HEK293 (cell line): ENCODE measurements around the gene NUP210.
A peak's percentile ranks its signal among the peaks of the same experiment; 100 is the strongest.

Source experiments
- CTCF ChIA-PET: fragments of 350-600 bp; formaldehyde crosslinking; extraction: SDS; loops from one replicate; lab custom pipeline; 2021; ENCODE audit warnings: antibody characterized with exemption; lab: Yijun Ruan, JAX
- POLR2A ChIA-PET: fragments of 300-600 bp; formaldehyde crosslinking; extraction: SDS; loops from one replicate; lab custom pipeline; 2020; ENCODE audit warnings: antibody characterized with exemption, inconsistent platforms; lab: Yijun Ruan, JAX
- H3K27ac ChIP-seq: fragments of 200-500 bp; sonication (Bioruptor generic); 2 replicates; pipeline ENCODE4 v1.5.1; 2014; ENCODE audit warnings: low read depth, low read length, control low read depth, inconsistent platforms; ENCODE audit errors: extremely low read depth
- H3K36me3 ChIP-seq, 2 experiments: fragments of 200-500 bp in 1 of 2; sonication (Bioruptor generic) in 1 of 2; 1 replicate in 1 of 2; 2 replicates in 1 of 2; pipeline ENCODE4 v1.5.1; 2014 to 2017; ENCODE audit warnings: inconsistent platforms in 2 of 2, low read length in 2 of 2; ENCODE audit not compliant: control insufficient read depth in 2 of 2, insufficient read depth in 1 of 2
- H3K4me1 ChIP-seq: fragments of 200-500 bp; sonication (Bioruptor generic); 2 replicates; pipeline ENCODE4 v1.5.1; 2014; ENCODE audit warnings: mild to moderate bottlenecking, low read length, inconsistent platforms; ENCODE audit not compliant: control insufficient read depth, insufficient read depth
- H3K4me3 ChIP-seq: 2 replicates; pipeline ENCODE4 v1.5.1; 2011; ENCODE audit warnings: low read depth, mild to moderate bottlenecking, control low read depth, low read length, moderate library complexity
- H3K9me3 ChIP-seq: fragments of 200-500 bp; sonication (Bioruptor generic); 2 replicates; pipeline ENCODE4 v1.5.1; 2014; ENCODE audit warnings: low read depth, low read length, inconsistent platforms; ENCODE audit not compliant: control insufficient read depth, insufficient read depth
- SCRT1 ChIP-seq: fragments of 450-650 bp; formaldehyde crosslinking; IDR thresholded peaks from 2 replicates; pipeline ENCODE4 v1.5.1; 2016; ENCODE audit warnings: missing biosample characterization, missing genetic modification characterization, borderline replicate concordance
- SCRT2 ChIP-seq: fragments of 450-650 bp; formaldehyde crosslinking; IDR thresholded peaks from 2 replicates; pipeline ENCODE4 v1.5.1; 2016; ENCODE audit warnings: missing biosample characterization, missing genetic modification characterization
- SP7 ChIP-seq: fragments of 450-650 bp; formaldehyde crosslinking; IDR thresholded peaks from 2 replicates; pipeline ENCODE4 v1.5.1; 2016; ENCODE audit warnings: missing biosample characterization, missing genetic modification characterization
- ZFP37 ChIP-seq: fragments of 450-650 bp; formaldehyde crosslinking; IDR thresholded peaks from 2 replicates; pipeline ENCODE4 v1.5.1; 2016; ENCODE audit warnings: missing biosample characterization, missing genetic modification characterization
- ZNF121 ChIP-seq: fragments of 450-650 bp; formaldehyde crosslinking; IDR thresholded peaks from 2 replicates; pipeline ENCODE4 v1.5.1; 2016; ENCODE audit warnings: missing biosample characterization, missing genetic modification characterization
- ZNF266 ChIP-seq: fragments of 450-650 bp; formaldehyde crosslinking; IDR thresholded peaks from 2 replicates; pipeline ENCODE4 v1.5.1; 2016; ENCODE audit warnings: missing biosample characterization, missing genetic modification characterization, low read depth
- ZNF366 ChIP-seq: fragments of 450-650 bp; formaldehyde crosslinking; conservative IDR thresholded peaks from 2 replicates; pipeline ENCODE4 v1.5.1; 2016; ENCODE audit warnings: missing biosample characterization, missing genetic modification characterization
- ZNF501 ChIP-seq: fragments of 450-650 bp; formaldehyde crosslinking; IDR thresholded peaks from 2 replicates; pipeline ENCODE4 v1.5.1; 2016; ENCODE audit warnings: missing biosample characterization, missing genetic modification characterization
- ZNF549 ChIP-seq: fragments of 450-650 bp; IDR thresholded peaks from 2 replicates; pipeline ENCODE4 v1.5.1; 2018; ENCODE audit warnings: missing biosample characterization, missing genetic modification characterization, mild to moderate bottlenecking, inconsistent platforms, moderate library complexity
- ZNF596 ChIP-seq: fragments of 450-650 bp; IDR thresholded peaks from 2 replicates; pipeline ENCODE4 v1.5.0; 2018; ENCODE audit warnings: missing biosample characterization, mild to moderate bottlenecking, missing genetic modification characterization, moderate library complexity
- ZNF600 ChIP-seq: fragments of 450-650 bp; formaldehyde crosslinking; IDR thresholded peaks from 2 replicates; pipeline ENCODE4 v1.5.1; 2016; ENCODE audit warnings: missing biosample characterization, missing genetic modification characterization
- ZNF610 ChIP-seq: fragments of 450-650 bp; formaldehyde crosslinking; IDR thresholded peaks from 2 replicates; pipeline ENCODE4 v1.5.1; 2016; ENCODE audit warnings: missing biosample characterization, missing genetic modification characterization, borderline replicate concordance
- ZNF660 ChIP-seq: fragments of 450-650 bp; IDR thresholded peaks from 2 replicates; pipeline ENCODE4 v1.5.1; 2018; ENCODE audit warnings: missing biosample characterization, mild to moderate bottlenecking, missing genetic modification characterization
- ZNF677 ChIP-seq: fragments of 450-650 bp; IDR thresholded peaks from 2 replicates; pipeline ENCODE4 v1.5.0; 2018; ENCODE audit warnings: missing biosample characterization, mild to moderate bottlenecking, missing genetic modification characterization, moderate library complexity
- ZNF791 ChIP-seq: fragments of 450-650 bp; formaldehyde crosslinking; IDR thresholded peaks from 2 replicates; pipeline ENCODE4 v1.5.1; 2016; ENCODE audit warnings: missing biosample characterization, missing genetic modification characterization
- TF ChIP-seq, protein P1 (sequence below): fragments of 450-650 bp; formaldehyde crosslinking; IDR thresholded peaks from 2 replicates; pipeline ENCODE4 v1.5.1; 2016; ENCODE audit warnings: missing biosample characterization, missing genetic modification characterization
- TF ChIP-seq, protein P2 (sequence below): fragments of 450-650 bp; formaldehyde crosslinking; IDR thresholded peaks from 2 replicates; pipeline ENCODE4 v1.5.1; 2016; ENCODE audit warnings: missing biosample characterization, missing genetic modification characterization
- TF ChIP-seq, protein P3 (sequence below): fragments of 450-650 bp; formaldehyde crosslinking; conservative IDR thresholded peaks from 2 replicates; pipeline ENCODE4 v1.5.1; 2016; ENCODE audit warnings: low read depth, missing biosample characterization, missing genetic modification characterization

Gene NUP210

DNA sequence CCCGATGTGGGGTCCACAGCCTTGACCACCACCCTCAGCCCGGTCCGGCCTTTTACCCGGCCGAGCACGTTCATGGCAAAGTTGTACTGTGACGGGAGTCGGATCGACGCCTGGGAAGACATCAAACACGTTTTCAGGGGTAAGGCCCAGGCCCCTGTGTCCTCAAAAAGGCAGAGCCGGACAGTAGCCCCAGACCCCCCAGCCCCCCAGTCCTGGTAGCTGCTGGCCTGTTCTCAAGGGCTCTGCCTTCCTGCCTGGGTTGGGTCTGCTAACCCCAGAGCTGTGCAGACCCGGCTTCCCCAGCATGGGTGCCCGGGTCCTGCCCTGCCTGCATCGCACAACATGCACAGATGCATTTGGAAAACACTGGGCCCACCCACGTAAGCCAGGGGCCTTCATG, 84.6 kb downstream of the NUP210 start (continued):
- TF ChIP-seq ZNF266 (tag by site-specific recombination) (no peak), ZNF596 (tag by site-specific recombination) (no peak), ZNF677 (tag by site-specific recombination) (no peak), ZNF501 (no peak), ZNF610 (no peak), ZNF366 (tag by site-specific recombination) (no peak)
- TF ChIP-seq, all 188 proteins: peak for 0

DNA sequence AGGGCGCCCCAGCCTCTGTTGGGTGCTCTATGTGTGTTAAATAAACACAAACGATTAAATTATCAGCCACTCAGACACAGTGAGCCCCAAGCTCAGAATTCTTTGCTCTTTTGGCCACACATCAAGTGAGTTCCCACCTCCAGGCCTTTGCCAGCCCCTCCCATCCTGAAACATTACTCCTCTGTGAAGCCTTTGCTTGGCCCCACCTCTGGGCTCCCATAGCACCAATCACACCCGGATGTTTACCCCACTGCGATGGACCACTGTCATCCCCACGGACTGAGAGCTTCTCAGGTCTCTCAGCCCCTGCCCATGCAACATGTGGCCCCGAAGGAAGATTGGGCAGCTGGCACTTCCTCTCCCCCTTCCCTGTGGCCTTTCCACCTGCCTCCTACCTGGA, 85.1 kb downstream of the NUP210 start:
- POLR2A ChIA-PET = no interaction called here
- CTCF ChIA-PET = no interaction called here
- no peak overlapping the region for H3K4me3 ChIP-seq
- H3K4me1 ChIP-seq = no peaks in the 10 kb centered on the region
- no peaks in the 10 kb centered on the region for H3K9me3 ChIP-seq
- H3K27ac ChIP-seq = no peak overlapping the region
- TF ChIP-seq SCRT2 (tag by site-specific recombination) (peak; percentile 73), ZNF791 (tag by site-specific recombination) (no peak), ZNF600 (tag by site-specific recombination) (0 out of 2 replicates have a peak, but pooled peaks have one; percentile 35), SCRT1 (tag by site-specific recombination) (no peak), ZNF121 (tag by site-specific recombination) (no peak), ZNF549 (tag by site-specific recombination) (no peak), SP7 (tag by site-specific recombination) (no peak), ZNF660 (tag by site-specific recombination) (no peak), ZFP37 (tag by site-specific recombination) (no peak)
- TF ChIP-seq, protein P1, sequence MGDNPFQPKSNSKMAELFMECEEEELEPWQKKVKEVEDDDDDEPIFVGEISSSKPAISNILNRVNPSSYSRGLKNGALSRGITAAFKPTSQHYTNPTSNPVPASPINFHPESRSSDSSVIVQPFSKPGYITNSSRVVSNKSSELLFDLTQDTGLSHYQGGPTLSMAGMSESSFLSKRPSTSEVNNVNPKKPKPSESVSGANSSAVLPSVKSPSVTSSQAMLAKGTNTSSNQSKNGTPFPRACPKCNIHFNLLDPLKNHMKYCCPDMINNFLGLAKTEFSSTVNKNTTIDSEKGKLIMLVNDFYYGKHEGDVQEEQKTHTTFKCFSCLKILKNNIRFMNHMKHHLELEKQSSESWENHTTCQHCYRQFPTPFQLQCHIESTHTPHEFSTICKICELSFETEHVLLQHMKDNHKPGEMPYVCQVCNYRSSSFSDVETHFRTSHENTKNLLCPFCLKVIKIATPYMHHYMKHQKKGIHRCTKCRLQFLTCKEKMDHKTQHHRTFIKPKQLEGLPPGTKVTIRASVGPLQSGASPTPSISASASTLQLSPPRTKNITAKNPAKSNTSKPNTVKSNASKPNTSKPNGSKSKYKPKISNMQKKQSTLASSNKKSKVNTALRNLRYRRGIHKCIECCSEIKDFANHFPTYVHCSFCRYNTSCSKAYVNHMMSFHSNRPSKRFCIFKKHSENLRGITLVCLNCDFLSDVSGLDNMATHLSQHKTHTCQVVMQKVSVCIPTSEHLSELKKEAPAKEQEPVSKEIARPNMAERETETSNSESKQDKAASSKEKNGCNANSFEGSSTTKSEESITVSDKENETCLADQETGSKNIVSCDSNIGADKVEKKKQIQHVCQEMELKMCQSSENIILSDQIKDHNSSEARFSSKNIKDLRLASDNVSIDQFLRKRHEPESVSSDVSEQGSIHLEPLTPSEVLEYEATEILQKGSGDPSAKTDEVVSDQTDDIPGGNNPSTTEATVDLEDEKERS (tag by site-specific recombination) = no peak
- TF ChIP-seq, protein P2, sequence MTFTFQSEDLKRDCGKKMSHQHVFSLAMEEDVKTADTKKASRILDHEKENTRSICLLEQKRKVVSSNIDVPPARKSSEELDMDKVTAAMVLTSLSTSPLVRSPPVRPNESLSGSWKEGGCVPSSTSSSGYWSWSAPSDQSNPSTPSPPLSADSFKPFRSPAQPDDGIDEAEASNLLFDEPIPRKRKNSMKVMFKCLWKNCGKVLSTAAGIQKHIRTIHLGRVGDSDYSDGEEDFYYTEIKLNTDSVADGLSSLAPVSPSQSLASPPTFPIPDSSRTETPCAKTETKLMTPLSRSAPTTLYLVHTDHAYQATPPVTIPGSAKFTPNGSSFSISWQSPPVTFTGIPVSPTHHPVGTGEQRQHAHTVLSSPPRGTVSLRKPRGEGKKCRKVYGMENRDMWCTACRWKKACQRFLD = no peak
- TF ChIP-seq, protein P3, sequence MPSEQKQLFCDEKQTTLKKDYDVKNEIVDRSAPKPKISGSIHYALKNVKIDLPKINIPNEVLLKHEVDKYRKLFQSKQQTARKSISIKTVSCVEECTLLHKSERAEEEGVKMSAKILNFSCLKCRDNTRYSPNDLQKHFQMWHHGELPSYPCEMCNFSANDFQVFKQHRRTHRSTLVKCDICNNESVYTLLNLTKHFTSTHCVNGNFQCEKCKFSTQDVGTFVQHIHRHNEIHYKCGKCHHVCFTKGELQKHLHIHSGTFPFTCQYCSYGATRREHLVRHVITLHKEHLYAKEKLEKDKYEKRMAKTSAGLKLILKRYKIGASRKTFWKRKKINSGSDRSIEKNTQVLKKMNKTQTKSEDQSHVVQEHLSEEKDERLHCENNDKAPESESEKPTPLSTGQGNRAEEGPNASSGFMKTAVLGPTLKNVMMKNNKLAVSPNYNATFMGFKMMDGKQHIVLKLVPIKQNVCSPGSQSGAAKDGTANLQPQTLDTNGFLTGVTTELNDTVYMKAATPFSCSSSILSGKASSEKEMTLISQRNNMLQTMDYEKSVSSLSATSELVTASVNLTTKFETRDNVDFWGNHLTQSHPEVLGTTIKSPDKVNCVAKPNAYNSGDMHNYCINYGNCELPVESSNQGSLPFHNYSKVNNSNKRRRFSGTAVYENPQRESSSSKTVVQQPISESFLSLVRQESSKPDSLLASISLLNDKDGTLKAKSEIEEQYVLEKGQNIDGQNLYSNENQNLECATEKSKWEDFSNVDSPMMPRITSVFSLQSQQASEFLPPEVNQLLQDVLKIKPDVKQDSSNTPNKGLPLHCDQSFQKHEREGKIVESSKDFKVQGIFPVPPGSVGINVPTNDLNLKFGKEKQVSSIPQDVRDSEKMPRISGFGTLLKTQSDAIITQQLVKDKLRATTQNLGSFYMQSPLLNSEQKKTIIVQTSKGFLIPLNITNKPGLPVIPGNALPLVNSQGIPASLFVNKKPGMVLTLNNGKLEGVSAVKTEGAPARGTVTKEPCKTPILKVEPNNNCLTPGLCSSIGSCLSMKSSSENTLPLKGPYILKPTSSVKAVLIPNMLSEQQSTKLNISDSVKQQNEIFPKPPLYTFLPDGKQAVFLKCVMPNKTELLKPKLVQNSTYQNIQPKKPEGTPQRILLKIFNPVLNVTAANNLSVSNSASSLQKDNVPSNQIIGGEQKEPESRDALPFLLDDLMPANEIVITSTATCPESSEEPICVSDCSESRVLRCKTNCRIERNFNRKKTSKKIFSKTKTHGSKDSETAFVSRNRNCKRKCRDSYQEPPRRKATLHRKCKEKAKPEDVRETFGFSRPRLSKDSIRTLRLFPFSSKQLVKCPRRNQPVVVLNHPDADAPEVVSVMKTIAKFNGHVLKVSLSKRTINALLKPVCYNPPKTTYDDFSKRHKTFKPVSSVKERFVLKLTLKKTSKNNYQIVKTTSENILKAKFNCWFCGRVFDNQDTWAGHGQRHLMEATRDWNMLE (tag by site-specific recombination) = no peak
- TF ChIP-seq, all 188 proteins: peak for 2
- H3K36me3 ChIP-seq = peaks cover 6 to 99% of the 10 kb centered on the region in 2 experiments; a peak in 2 of 3 replicates
